Measurements from ENCODE around the gene EVI5L.
A peak's percentile ranks its signal among the peaks of the same experiment; 100 is the strongest.

EVI5L gene

GRCh38 chr19:7870571-7871436 is 40.8 kb downstream of the EVI5L start:
- ATAC-seq (ENCODE audit: low read depth), result peak; percentile 20
- Histone ChIP-seq H3K9me3 (ENCODE audit: severe bottlenecking) (no peaks in the 10 kb centered on the region), H3K36me3 (ENCODE audit: low read depth) (no peaks in the 10 kb centered on the region), H3K27ac (ENCODE audit: poor library complexity, severe bottlenecking) (peak overlapping the region; percentile 58), H3K27me3 (ENCODE audit: insufficient read depth, poor library complexity, severe bottlenecking) (peaks cover 6% of the 10 kb centered on the region), H3K4me3 (ENCODE audit: severe bottlenecking) (no peak overlapping the region), H3K4me1 (ENCODE audit: insufficient read depth, poor library complexity, severe bottlenecking) (peaks cover 3% of the 10 kb centered on the region)
- no peak for TF ChIP-seq CTCF (IDR thresholded peaks at IDR 0.05; ENCODE audit: poor library complexity, severe bottlenecking)
- DNase-seq (ENCODE audit: low spot score), result peak; percentile 93

GRCh38 chr19:7871437-7872305 is 41.7 kb downstream of the EVI5L start:
- Histone ChIP-seq H3K9me3 (ENCODE audit: severe bottlenecking) (no peaks in the 10 kb centered on the region), H3K27ac (ENCODE audit: poor library complexity, severe bottlenecking) (peak overlapping the region; percentile 58), H3K36me3 (ENCODE audit: low read depth) (no peaks in the 10 kb centered on the region), H3K4me1 (ENCODE audit: insufficient read depth, poor library complexity, severe bottlenecking) (peaks cover 3% of the 10 kb centered on the region), H3K27me3 (ENCODE audit: insufficient read depth, poor library complexity, severe bottlenecking) (peaks cover 6% of the 10 kb centered on the region), H3K4me3 (ENCODE audit: severe bottlenecking) (peak overlapping the region; percentile 16)
- TF ChIP-seq CTCF (IDR thresholded peaks at IDR 0.05; ENCODE audit: poor library complexity, severe bottlenecking), result no peak
- peak; percentile 43 for ATAC-seq (ENCODE audit: low read depth)
- peak; percentile 99 for DNase-seq (ENCODE audit: low spot score)

GRCh38 chr19:7872306-7873204 is 42.5 kb downstream of the EVI5L start:
- no peaks in the 10 kb centered on the region for H3K9me3 ChIP-seq (ENCODE audit: severe bottlenecking)
- peaks cover 6% of the 10 kb centered on the region for H3K27me3 ChIP-seq (ENCODE audit: insufficient read depth, poor library complexity, severe bottlenecking)
- no peak for DNase-seq (ENCODE audit: low spot score)
- no peak overlapping the region for H3K4me3 ChIP-seq (ENCODE audit: severe bottlenecking)
- H3K4me1 ChIP-seq (ENCODE audit: insufficient read depth, poor library complexity, severe bottlenecking), result peaks cover 3% of the 10 kb centered on the region
- no peak for TF ChIP-seq CTCF (IDR thresholded peaks at IDR 0.05; ENCODE audit: poor library complexity, severe bottlenecking)
- ATAC-seq (ENCODE audit: low read depth), result no peak
- no peaks in the 10 kb centered on the region for H3K36me3 ChIP-seq (ENCODE audit: low read depth)
- peak overlapping the region; percentile 58 for H3K27ac ChIP-seq (ENCODE audit: poor library complexity, severe bottlenecking)

- peak; percentile 55 for DNase-seq (ENCODE audit: low spot score)
- H3K27ac ChIP-seq (ENCODE audit: poor library complexity, severe bottlenecking), result no peak overlapping the region
- H3K4me1 ChIP-seq (ENCODE audit: insufficient read depth, poor library complexity, severe bottlenecking), result peaks cover 3% of the 10 kb centered on the region
- no peak for TF ChIP-seq CTCF (IDR thresholded peaks at IDR 0.05; ENCODE audit: poor library complexity, severe bottlenecking)
- H3K4me3 ChIP-seq (ENCODE audit: severe bottlenecking), result peak overlapping the region; percentile 41
- no peaks in the 10 kb centered on the region for H3K36me3 ChIP-seq (ENCODE audit: low read depth)
- H3K9me3 ChIP-seq (ENCODE audit: severe bottlenecking), result no peaks in the 10 kb centered on the region
- H3K27me3 ChIP-seq (ENCODE audit: insufficient read depth, poor library complexity, severe bottlenecking), result peaks cover 6% of the 10 kb centered on the region
- no peak for ATAC-seq (ENCODE audit: low read depth)
Observed at GRCh38 chr19:7873304-7874075, 43.5 kb downstream of the EVI5L start.
